Neuronal stem cell (in vitro differentiated cells): ENCODE data around the gene OCEL1.
"Not testable (repeated sequence)": the region's sequence is repeated elsewhere in the genome, so short reads cannot be mapped to it uniquely, and the experiment has no call there.

Source experiments
- DNase-seq: peaks from one replicate; pipeline ENCODE4 v3.0.0-alpha.2; 2013; ENCODE audit warnings: low spot score
- H2AFZ ChIP-seq: one replicate; pipeline ENCODE4 v1.6.1; 2013; ENCODE audit warnings: mild to moderate bottlenecking, low read length, inconsistent platforms
- H2AK5ac ChIP-seq: 2 replicates; pipeline ENCODE4 v1.6.1; 2013; ENCODE audit warnings: low read depth, mild to moderate bottlenecking, inconsistent platforms, low read length, moderate library complexity, mixed read lengths
- H2BK120ac ChIP-seq: 2 replicates; pipeline ENCODE4 v1.6.1; 2013; ENCODE audit warnings: low read depth, mild to moderate bottlenecking, inconsistent platforms, low read length, moderate library complexity, mixed read lengths
- H2BK12ac ChIP-seq: one replicate; pipeline ENCODE4 v1.6.1; 2013; ENCODE audit warnings: low read length, inconsistent platforms
- H2BK15ac ChIP-seq: 2 replicates; pipeline ENCODE4 v1.6.1; 2013; ENCODE audit warnings: mild to moderate bottlenecking, low read length, inconsistent platforms, mixed read lengths
- H2BK5ac ChIP-seq: one replicate; pipeline ENCODE4 v1.6.1; 2013; ENCODE audit warnings: inconsistent platforms, mild to moderate bottlenecking, low read length, moderate library complexity
- H3K14ac ChIP-seq: one replicate; pipeline ENCODE4 v1.6.1; 2013; ENCODE audit warnings: low read length, inconsistent platforms
- H3K18ac ChIP-seq: 2 replicates; pipeline ENCODE4 v1.6.1; 2013; ENCODE audit warnings: low read length, inconsistent platforms
- H3K23ac ChIP-seq: 2 replicates; pipeline ENCODE4 v1.6.1; 2013; ENCODE audit warnings: low read depth, mild to moderate bottlenecking, mixed read lengths, low read length, inconsistent platforms; ENCODE audit not compliant: poor library complexity
- H3K27ac ChIP-seq: replicated peaks from 3 replicates; pipeline ENCODE4 v1.5.1; 2013; ENCODE audit warnings: low read length, inconsistent platforms
- H3K27me3 ChIP-seq, 3 experiments: 2 replicates each; pipeline ENCODE4 v1.6.1; 2013; ENCODE audit warnings: low read length in 3 of 3, mild to moderate bottlenecking in 2 of 3, inconsistent platforms in 1 of 3, low read depth in 1 of 3, mixed read lengths in 1 of 3, moderate library complexity in 1 of 3; ENCODE audit not compliant: control insufficient read depth in 3 of 3, insufficient read depth in 3 of 3
- H3K36me3 ChIP-seq, 2 donors: replicated peaks in 1 of 2; 2 replicates each; pipeline ENCODE4 v1.6.1; 2013; ENCODE audit warnings: low read length in 2 of 2; ENCODE audit not compliant: control insufficient read depth in 2 of 2, insufficient read depth in 2 of 2
- H3K4ac ChIP-seq: 2 replicates; pipeline ENCODE4 v1.6.1; 2013; ENCODE audit warnings: inconsistent platforms, mild to moderate bottlenecking, low read length, moderate library complexity
- H3K4me1 ChIP-seq, 2 donors: 1 replicate in 1 of 2; 2 replicates in 1 of 2; pipeline ENCODE4 v1.6.1; 2013; ENCODE audit warnings: low read length in 2 of 2, low read depth in 1 of 2; ENCODE audit not compliant: control insufficient read depth in 2 of 2, insufficient read depth in 1 of 2
- H3K4me2 ChIP-seq: one replicate; pipeline ENCODE4 v1.6.1; 2013; ENCODE audit warnings: mild to moderate bottlenecking, low read length, inconsistent platforms; ENCODE audit not compliant: insufficient read depth, poor library complexity, severe bottlenecking
- H3K4me3 ChIP-seq, 2 donors: 2 replicates each; pipeline ENCODE4 v1.5.1; 2013; ENCODE audit warnings: low read length in 2 of 2, mild to moderate bottlenecking in 2 of 2, inconsistent platforms in 1 of 2, moderate library complexity in 1 of 2
- H3K79me1 ChIP-seq: one replicate; pipeline ENCODE4 v1.6.1; 2013; ENCODE audit warnings: low read depth, mild to moderate bottlenecking, inconsistent platforms, low read length, moderate library complexity
- H3K9ac ChIP-seq: one replicate; pipeline ENCODE4 v1.6.1; 2013; ENCODE audit warnings: mild to moderate bottlenecking, low read depth, low read length, inconsistent platforms; ENCODE audit not compliant: poor library complexity
- H3K9me3 ChIP-seq, 2 donors: replicated peaks in 1 of 2; 2 replicates each; pipeline versions ENCODE3 to v1.6.1; 2013; ENCODE audit warnings: low read length in 2 of 2, mild to moderate bottlenecking in 2 of 2, inconsistent platforms in 1 of 2, low read depth in 1 of 2, mixed read lengths in 1 of 2, moderate library complexity in 1 of 2; ENCODE audit not compliant: control insufficient read depth in 2 of 2, insufficient read depth in 1 of 2
- H4K8ac ChIP-seq: one replicate; pipeline ENCODE4 v1.6.1; 2013; ENCODE audit warnings: low read depth, mild to moderate bottlenecking, inconsistent platforms, low read length, moderate library complexity
- H4K91ac ChIP-seq: one replicate; pipeline ENCODE4 v1.6.1; 2013; ENCODE audit warnings: low read length, low read depth, mild to moderate bottlenecking, inconsistent platforms; ENCODE audit not compliant: poor library complexity
- WGBS, 2 donors: extraction: QIAGEN DNeasy Blood & Tissue Kit; methylation state at CpG; one replicate each; pipeline ENCODE4 v1.1.7; 2013; ENCODE audit warnings: missing lambda C conversion rate in 2 of 2, mixed read lengths in 1 of 2; ENCODE audit not compliant: insufficient read length in 2 of 2, insufficient replicate concordance in 1 of 2; ENCODE audit errors: extremely low coverage in 2 of 2; 5-methylcytosine and 5-hydroxymethylcytosine counted together

The OCEL1 gene

GRCh38 chr19:17266589-17266974, 40.6 kb downstream of the OCEL1 start:
- DNase-seq = no peak
- no peak overlapping the region for H2BK5ac ChIP-seq
- H3K27me3 ChIP-seq = no peaks in the 10 kb centered on the region
- peak overlapping the region; percentile 61 for H2AFZ ChIP-seq
- WGBS, 2 donors = no CpG with 5 or more reads among the region's 12 CpGs
- H4K91ac ChIP-seq = no peak overlapping the region
- H3K14ac ChIP-seq = no peak overlapping the region
- H2BK15ac ChIP-seq = no peak overlapping the region
- no peaks in the 10 kb centered on the region for H3K9me3 ChIP-seq
- no peak overlapping the region for H3K4me3 ChIP-seq
- no peak overlapping the region for H3K18ac ChIP-seq
- no peak overlapping the region for H2BK12ac ChIP-seq
- H3K36me3 ChIP-seq = peaks cover 7 to 22% of the 10 kb centered on the region in 2 donors
- H3K23ac ChIP-seq = no peak overlapping the region
- no peak overlapping the region for H3K27ac ChIP-seq
- H2AK5ac ChIP-seq = no peak overlapping the region
- H3K4me2 ChIP-seq = no peak overlapping the region
- H2BK120ac ChIP-seq = no peak overlapping the region
- no peak overlapping the region for H3K9ac ChIP-seq
- H3K79me1 ChIP-seq = peaks cover 4% of the 10 kb centered on the region
- H4K8ac ChIP-seq = no peak overlapping the region
- H3K4ac ChIP-seq = no peak overlapping the region
- H3K4me1 ChIP-seq = peaks cover 4 to 7% of the 10 kb centered on the region in 2 donors

- Histone ChIP-seq H3K9me3 (no peaks in the 10 kb centered on the region), H3K18ac (peak within 1 kb of the TSS; percentile 36), H3K4me2 (peak within 1 kb of the TSS; percentile 84), H2AK5ac (no peak within 1 kb of the TSS), H3K79me1 (peaks cover 4% of the 10 kb centered on the region), H3K4ac (no peak within 1 kb of the TSS), H2BK15ac (no peak within 1 kb of the TSS), H3K14ac (no peak within 1 kb of the TSS), H3K23ac (no peak within 1 kb of the TSS), H4K8ac (no peak within 1 kb of the TSS), H2BK120ac (no peak within 1 kb of the TSS), H2AFZ (peak within 1 kb of the TSS; percentile 79), H3K4me3 (peak within 1 kb of the TSS; percentile 63 to 87), H3K9ac (peak within 1 kb of the TSS; percentile 21), H3K27ac (peak within 1 kb of the TSS; percentile 15), H3K4me1 (peaks cover 4 to 7% of the 10 kb centered on the region in 2 donors), H2BK5ac (no peak within 1 kb of the TSS), H2BK12ac (no peak within 1 kb of the TSS), H3K27me3 (no peaks in the 10 kb centered on the region), H4K91ac (no peak within 1 kb of the TSS), H3K36me3 (peaks cover 8 to 28% of the 10 kb centered on the region in 2 donors)
- WGBS, 2 donors = no CpG with 5 or more reads among the region's 27 CpGs
- DNase-seq = peak; percentile 97
Observed at GRCh38 chr19:17266975-17267788, 41.2 kb downstream of the OCEL1 start, which contains the start of gene BABAM1. TSS of gene BABAM1 (plus strand) at chr19:17267443. CDS start at chr19:17268807, 1,364 bp downstream.

- no peak overlapping the region for H4K8ac ChIP-seq
- H2AK5ac ChIP-seq = no peak overlapping the region
- H2BK120ac ChIP-seq = no peak overlapping the region
- H3K23ac ChIP-seq = no peak overlapping the region
- H4K91ac ChIP-seq = no peak overlapping the region
- H3K14ac ChIP-seq = no peak overlapping the region
- H2BK12ac ChIP-seq = no peak overlapping the region
- H3K4me3 ChIP-seq = peak overlapping the region in 1 of 2 donors; percentile 20
- H3K4me2 ChIP-seq = no peak overlapping the region
- no CpG with 5 or more reads among the region's 13 CpGs for WGBS, 2 donors
- H3K27me3 ChIP-seq = no peaks in the 10 kb centered on the region
- H3K9ac ChIP-seq = no peak overlapping the region
- no peak overlapping the region for H3K4ac ChIP-seq
- H3K18ac ChIP-seq = no peak overlapping the region
- DNase-seq = no peak
- H3K4me1 ChIP-seq = peaks cover 4 to 7% of the 10 kb centered on the region in 2 donors
- H2BK15ac ChIP-seq = no peak overlapping the region
- peaks cover 4% of the 10 kb centered on the region for H3K79me1 ChIP-seq
- no peak overlapping the region for H2AFZ ChIP-seq
- H3K27ac ChIP-seq = no peak overlapping the region
- peaks cover 8 to 35% of the 10 kb centered on the region in 2 donors for H3K36me3 ChIP-seq
- H2BK5ac ChIP-seq = no peak overlapping the region
- no peaks in the 10 kb centered on the region for H3K9me3 ChIP-seq
Observed at GRCh38 chr19:17268754-17269153, 42.7 kb downstream of the OCEL1 start.

GRCh38 chr19:17274892-17275291, 48.9 kb downstream of the OCEL1 start:
- peaks cover 34 to 82% of the 10 kb centered on the region in 2 donors for H3K36me3 ChIP-seq
- H2BK15ac ChIP-seq, DNase-seq, H3K27ac ChIP-seq, H3K9ac ChIP-seq, H3K4me2 ChIP-seq, H4K91ac ChIP-seq, H2AK5ac ChIP-seq, H3K27me3 ChIP-seq, H2BK12ac ChIP-seq, H3K4ac ChIP-seq, H2BK5ac ChIP-seq, H2BK120ac ChIP-seq, H2AFZ ChIP-seq, H3K18ac ChIP-seq, H3K9me3 ChIP-seq, H3K14ac ChIP-seq, H3K23ac ChIP-seq, H3K79me1 ChIP-seq, H3K4me1 ChIP-seq, H3K4me3 ChIP-seq, H4K8ac ChIP-seq: not testable (repeated sequence)
- WGBS, 2 donors = no CpG with 5 or more reads among the region's 3 CpGs
